SU-DHL-6 (cell line): ENCODE measurements around the gene BCL2L14.
"Not testable (repeated sequence)": the region's sequence is repeated elsewhere in the genome, so short reads cannot be mapped to it uniquely, and the experiment has no call there.

Experiments
- H2AFZ ChIP-seq: fragments of 200-600 bp; sonication (generic); 2 replicates; pipeline ENCODE4 v1.6.1; 2014; ENCODE audit warnings: low read depth, mild to moderate bottlenecking, moderate library complexity, mixed read lengths, antibody characterized with exemption, low read length; ENCODE audit not compliant: severe bottlenecking
- H3F3A ChIP-seq: fragments of 200-600 bp; shearing (Covaris generic); 2 replicates; pipeline ENCODE4 v1.6.0; 2016; ENCODE audit warnings: antibody characterized with exemption, mild to moderate bottlenecking; ENCODE audit not compliant: insufficient read depth
- H3K27ac ChIP-seq: fragments of 200-600 bp; sonication (generic); 2 replicates; pipeline ENCODE4 v1.5.1; 2016; ENCODE audit warnings: low read depth, mild to moderate bottlenecking, low read length, moderate library complexity, mixed read lengths
- H3K27me3 ChIP-seq: fragments of 200-600 bp; sonication (generic), shearing (Covaris generic); 2 replicates; pipeline ENCODE4 v1.6.0; 2014; ENCODE audit warnings: mild to moderate bottlenecking, low read length
- H3K36me3 ChIP-seq: fragments of 200-600 bp; sonication (generic); 2 replicates; pipeline ENCODE4 v1.6.1; 2014; ENCODE audit warnings: mild to moderate bottlenecking, low read length, mixed read lengths
- H3K4me2 ChIP-seq: fragments of 300-600, 200-600 bp; shearing (Covaris generic), sonication (generic); 2 replicates; pipeline ENCODE4 v1.6.0; 2014; ENCODE audit warnings: low read length, low read depth, mild to moderate bottlenecking; ENCODE audit not compliant: poor library complexity, severe bottlenecking
- H3K4me3 ChIP-seq: fragments of 200-600 bp; sonication (generic); 2 replicates; pipeline ENCODE4 v1.5.1; 2014; ENCODE audit warnings: antibody characterized with exemption, low read length, mild to moderate bottlenecking, mixed read lengths; ENCODE audit not compliant: insufficient read depth, poor library complexity, severe bottlenecking
- H3K79me2 ChIP-seq: fragments of 200-600 bp; sonication (generic); 2 replicates; pipeline ENCODE4 v1.6.1; 2014; ENCODE audit warnings: mild to moderate bottlenecking, low read length, moderate library complexity; ENCODE audit not compliant: insufficient read depth
- H3K9ac ChIP-seq: fragments of 200-600 bp; sonication (generic); 2 replicates; pipeline ENCODE4 v1.7.0; 2014; ENCODE audit warnings: mild to moderate bottlenecking, low read length
- H3K9me2 ChIP-seq: fragments of 200-600 bp; sonication (generic); replicated peaks from 2 replicates; pipeline ENCODE4 v1.6.1; 2014; ENCODE audit warnings: low read length; ENCODE audit not compliant: insufficient read depth
- H3K9me3 ChIP-seq: fragments of 200-600 bp; sonication (generic); 2 replicates; pipeline ENCODE4 v1.6.1; 2014; ENCODE audit warnings: low read length, mixed read lengths; ENCODE audit not compliant: insufficient read depth
- H4K20me1 ChIP-seq: fragments of 200-600 bp; sonication (generic); 2 replicates; pipeline ENCODE4 v1.6.1; 2014; ENCODE audit warnings: low read depth, mild to moderate bottlenecking, antibody characterized with exemption, low read length, moderate library complexity, mixed read lengths
- EZH2phosphoT487 ChIP-seq: fragments of 200-600 bp; sonication (generic), shearing (Covaris generic); conservative IDR thresholded peaks from 2 replicates; pipeline ENCODE4 v1.6.1; 2018; ENCODE audit warnings: mild to moderate bottlenecking, antibody characterized with exemption, low read length, moderate library complexity, mixed read lengths
- TF ChIP-seq, protein P1 (sequence below): fragments of 200-600 bp; sonication (generic); IDR thresholded peaks from one replicate; pipeline ENCODE4 v1.5.1; 2017; ENCODE audit warnings: antibody characterized with exemption, mild to moderate bottlenecking, low read length, moderate library complexity; ENCODE audit not compliant: insufficient read depth, poor library complexity, severe bottlenecking

Gene BCL2L14

DNA sequence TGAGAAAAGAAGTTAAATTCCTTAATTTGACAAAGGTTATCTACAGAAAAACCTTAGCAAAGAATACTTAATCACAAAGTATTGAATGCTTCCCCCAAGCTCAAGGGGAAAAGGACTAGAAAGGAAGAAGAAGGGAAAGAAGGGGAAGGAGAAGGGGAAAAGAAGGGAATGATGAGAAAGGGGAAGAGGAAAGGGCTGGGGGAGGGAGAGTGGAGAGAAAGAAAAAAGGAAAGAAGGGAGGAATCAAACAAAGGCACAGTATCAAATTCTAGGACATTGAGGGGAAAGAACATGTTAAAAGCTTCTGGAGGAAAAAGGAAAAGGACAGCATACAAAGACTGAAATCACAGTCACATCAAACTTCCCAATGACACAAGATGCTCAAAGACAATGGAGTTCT is 70.3 kb downstream of the BCL2L14 start:
- Histone ChIP-seq H3F3A (no peaks in the 10 kb centered on the region), H3K9ac (no peak overlapping the region)
- TF ChIP-seq, protein P1, sequence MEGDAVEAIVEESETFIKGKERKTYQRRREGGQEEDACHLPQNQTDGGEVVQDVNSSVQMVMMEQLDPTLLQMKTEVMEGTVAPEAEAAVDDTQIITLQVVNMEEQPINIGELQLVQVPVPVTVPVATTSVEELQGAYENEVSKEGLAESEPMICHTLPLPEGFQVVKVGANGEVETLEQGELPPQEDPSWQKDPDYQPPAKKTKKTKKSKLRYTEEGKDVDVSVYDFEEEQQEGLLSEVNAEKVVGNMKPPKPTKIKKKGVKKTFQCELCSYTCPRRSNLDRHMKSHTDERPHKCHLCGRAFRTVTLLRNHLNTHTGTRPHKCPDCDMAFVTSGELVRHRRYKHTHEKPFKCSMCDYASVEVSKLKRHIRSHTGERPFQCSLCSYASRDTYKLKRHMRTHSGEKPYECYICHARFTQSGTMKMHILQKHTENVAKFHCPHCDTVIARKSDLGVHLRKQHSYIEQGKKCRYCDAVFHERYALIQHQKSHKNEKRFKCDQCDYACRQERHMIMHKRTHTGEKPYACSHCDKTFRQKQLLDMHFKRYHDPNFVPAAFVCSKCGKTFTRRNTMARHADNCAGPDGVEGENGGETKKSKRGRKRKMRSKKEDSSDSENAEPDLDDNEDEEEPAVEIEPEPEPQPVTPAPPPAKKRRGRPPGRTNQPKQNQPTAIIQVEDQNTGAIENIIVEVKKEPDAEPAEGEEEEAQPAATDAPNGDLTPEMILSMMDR, result no peak
- no peak for TF ChIP-seq EZH2phosphoT487

DNA sequence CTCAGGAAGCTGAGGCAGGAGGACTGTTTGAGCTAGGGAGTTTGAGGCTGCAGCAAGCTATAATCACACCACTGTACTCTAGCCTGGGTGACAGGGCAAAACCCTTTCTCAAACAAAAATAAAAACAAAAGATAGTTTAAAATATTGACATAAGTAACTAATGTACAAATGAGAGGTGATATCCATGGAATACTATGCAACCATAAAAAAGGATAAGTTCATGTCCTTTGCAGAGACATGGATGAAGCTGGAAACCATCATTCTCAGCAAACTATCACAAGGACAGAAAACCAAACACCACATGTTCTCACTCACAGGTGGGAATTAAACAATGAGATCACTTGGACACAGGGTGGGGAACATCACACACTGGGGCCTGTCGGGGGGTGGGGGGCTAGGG is 73.8 kb downstream of the BCL2L14 start:
- not testable (repeated sequence) for H3K36me3 ChIP-seq, H3K4me3 ChIP-seq

More for the DNA sequence above, 70.3 kb downstream of the BCL2L14 start:
- Histone ChIP-seq H3K9me3 (no peaks in the 10 kb centered on the region), H3K79me2 (no peaks in the 10 kb centered on the region), H2AFZ (no peak overlapping the region), H3K27ac (no peak overlapping the region), H3K36me3 (no peaks in the 10 kb centered on the region), H3K9me2 (no peaks in the 10 kb centered on the region), H4K20me1 (no peaks in the 10 kb centered on the region), H3K4me3 (no peak overlapping the region), H3K27me3 (no peaks in the 10 kb centered on the region), H3K4me2 (no peak overlapping the region)

DNA sequence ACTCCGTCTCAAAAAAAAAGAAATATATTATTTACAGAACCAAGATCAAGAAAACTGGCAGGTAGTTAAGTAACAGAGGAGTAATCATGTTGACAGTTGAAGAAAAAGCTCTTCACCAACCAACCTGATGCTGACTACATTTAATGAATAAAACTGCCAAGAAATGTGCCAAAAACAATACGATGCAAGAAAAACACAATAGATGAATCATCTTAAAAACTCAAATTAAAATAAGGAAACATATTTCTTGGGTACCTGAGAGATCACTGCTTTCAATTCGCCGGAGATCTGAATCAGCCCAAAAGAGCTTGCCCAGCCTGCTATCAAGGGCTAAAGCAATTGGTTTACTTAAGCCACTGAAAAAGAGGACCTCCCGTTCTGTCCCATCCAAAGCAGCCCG is 76.4 kb downstream of the BCL2L14 start:
- Histone ChIP-seq H3K9me2 (no peaks in the 10 kb centered on the region), H2AFZ (no peak overlapping the region), H4K20me1 (no peaks in the 10 kb centered on the region), H3K4me2 (no peak overlapping the region), H3K9ac (no peak overlapping the region), H3K79me2 (no peaks in the 10 kb centered on the region), H3K27me3 (no peaks in the 10 kb centered on the region), H3K27ac (no peak overlapping the region), H3F3A (no peaks in the 10 kb centered on the region), H3K4me3 (no peak overlapping the region), H3K9me3 (no peaks in the 10 kb centered on the region), H3K36me3 (no peaks in the 10 kb centered on the region)
- TF ChIP-seq, protein P1, result no peak
- TF ChIP-seq EZH2phosphoT487, result no peak

More for the DNA sequence above, 73.8 kb downstream of the BCL2L14 start:
- H3K27me3 ChIP-seq, H3K9ac ChIP-seq, H3K79me2 ChIP-seq, H4K20me1 ChIP-seq, H3K4me2 ChIP-seq, H3K9me3 ChIP-seq, H3K9me2 ChIP-seq, H2AFZ ChIP-seq, H3F3A ChIP-seq, H3K27ac ChIP-seq: not testable (repeated sequence)
